OCI-LY3 (cell line): ENCODE results near the gene ZNF608.

ENCODE experiments used
- EZH2phosphoT487 ChIP-seq: fragments of 200-600 bp; shearing (Covaris generic); IDR thresholded peaks from 2 replicates; pipeline ENCODE4 v1.6.1; 2018; ENCODE audit warnings: antibody characterized with exemption, mixed run types, low read depth
- TF ChIP-seq, protein P1 (sequence below): fragments of 200-600, 300-600 bp; sonication (generic); IDR thresholded peaks from 2 replicates; pipeline ENCODE4 v1.5.1; 2014; ENCODE audit warnings: antibody characterized with exemption, low read length, low read depth

DNA sequence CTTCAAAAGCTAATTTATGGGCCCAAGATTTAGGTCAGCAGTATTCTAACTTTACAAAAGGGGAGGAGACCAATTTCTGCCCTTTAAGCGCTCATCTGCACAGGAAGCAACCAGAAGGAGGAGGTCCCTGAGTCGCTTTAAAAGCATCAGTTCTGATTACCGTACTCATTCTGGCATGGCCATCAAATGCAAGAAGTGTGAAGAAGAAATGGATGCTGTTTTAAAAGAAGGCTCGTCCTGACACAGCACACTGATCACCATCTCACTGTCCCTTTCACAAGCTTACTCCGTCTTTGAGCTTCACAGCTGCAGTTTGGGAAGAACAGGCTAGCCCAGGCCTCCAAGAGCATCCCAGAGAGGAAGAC, 17.5 kb downstream of the ZNF608 start:
- TF ChIP-seq, protein P1, sequence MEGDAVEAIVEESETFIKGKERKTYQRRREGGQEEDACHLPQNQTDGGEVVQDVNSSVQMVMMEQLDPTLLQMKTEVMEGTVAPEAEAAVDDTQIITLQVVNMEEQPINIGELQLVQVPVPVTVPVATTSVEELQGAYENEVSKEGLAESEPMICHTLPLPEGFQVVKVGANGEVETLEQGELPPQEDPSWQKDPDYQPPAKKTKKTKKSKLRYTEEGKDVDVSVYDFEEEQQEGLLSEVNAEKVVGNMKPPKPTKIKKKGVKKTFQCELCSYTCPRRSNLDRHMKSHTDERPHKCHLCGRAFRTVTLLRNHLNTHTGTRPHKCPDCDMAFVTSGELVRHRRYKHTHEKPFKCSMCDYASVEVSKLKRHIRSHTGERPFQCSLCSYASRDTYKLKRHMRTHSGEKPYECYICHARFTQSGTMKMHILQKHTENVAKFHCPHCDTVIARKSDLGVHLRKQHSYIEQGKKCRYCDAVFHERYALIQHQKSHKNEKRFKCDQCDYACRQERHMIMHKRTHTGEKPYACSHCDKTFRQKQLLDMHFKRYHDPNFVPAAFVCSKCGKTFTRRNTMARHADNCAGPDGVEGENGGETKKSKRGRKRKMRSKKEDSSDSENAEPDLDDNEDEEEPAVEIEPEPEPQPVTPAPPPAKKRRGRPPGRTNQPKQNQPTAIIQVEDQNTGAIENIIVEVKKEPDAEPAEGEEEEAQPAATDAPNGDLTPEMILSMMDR, result no peak
- TF ChIP-seq EZH2phosphoT487, result no peak
